Liver (tissue), 9 donors: ENCODE data around the gene FARS2. TPM values are rescaled to one million over a fixed set of nuclear protein-coding genes. Genes with fewer than 3 reads are reported as not detected.

Source experiments
- DNase-seq: peaks from one replicate; pipeline ENCODE4 v3.0.0-alpha.2; 2017; ENCODE audit warnings: low spot score
- H3K27ac ChIP-seq, 2 donors: one replicate each; pipeline ENCODE4 v1.7.0; 2013; ENCODE audit warnings: inconsistent platforms in 2 of 2, low read length in 2 of 2, control low read depth in 1 of 2, low read depth in 1 of 2, mild to moderate bottlenecking in 1 of 2
- H3K27me3 ChIP-seq, 4 donors: one replicate each; pipeline versions ENCODE4 v1.6.1 to v1.7.0; 2013; ENCODE audit warnings: low read length in 3 of 4, inconsistent platforms in 1 of 4, mild to moderate bottlenecking in 1 of 4, moderate library complexity in 1 of 4; ENCODE audit not compliant: control insufficient read depth in 4 of 4, insufficient read depth in 4 of 4
- H3K36me3 ChIP-seq, 4 donors: one replicate each; pipeline versions ENCODE4 v1.6.1 to v1.7.0; 2013; ENCODE audit warnings: low read length in 3 of 4, mild to moderate bottlenecking in 3 of 4, low read depth in 1 of 4, moderate library complexity in 1 of 4; ENCODE audit not compliant: control insufficient read depth in 4 of 4, insufficient read depth in 3 of 4
- H3K4me1 ChIP-seq, 4 donors: one replicate each; pipeline versions ENCODE4 v1.6.1 to v1.7.0; 2013; ENCODE audit warnings: low read length in 3 of 4, mild to moderate bottlenecking in 3 of 4, moderate library complexity in 1 of 4; ENCODE audit not compliant: control insufficient read depth in 4 of 4, insufficient read depth in 4 of 4
- H3K4me3 ChIP-seq, 3 donors: one replicate each; pipeline versions ENCODE4 v1.6.1 to v1.7.0; 2013; ENCODE audit warnings: low read length in 3 of 3, control low read depth in 1 of 3, low read depth in 1 of 3, mild to moderate bottlenecking in 1 of 3
- H3K9ac ChIP-seq, 2 donors: one replicate each; pipeline ENCODE4 v1.7.0; 2013; ENCODE audit warnings: low read length in 2 of 2, mild to moderate bottlenecking in 2 of 2, moderate library complexity in 2 of 2, control low read depth in 1 of 2, low read depth in 1 of 2
- H3K9me3 ChIP-seq, 4 donors: one replicate each; pipeline versions ENCODE4 v1.6.1 to v1.7.0; 2013; ENCODE audit warnings: low read length in 3 of 4; ENCODE audit not compliant: control insufficient read depth in 4 of 4
- EGR1 ChIP-seq, 2 donors: IDR thresholded peaks; 2 replicates each; pipeline ENCODE4 v1.6.1; 2016 to 2018; ENCODE audit warnings: antibody characterized with exemption in 2 of 2, low read depth in 2 of 2
- FOXA2 ChIP-seq: IDR thresholded peaks from 2 replicates; pipeline ENCODE4 v1.6.1; 2016; ENCODE audit warnings: antibody characterized with exemption
- GABPA ChIP-seq, 2 donors: IDR thresholded peaks in 1 of 2; conservative IDR thresholded peaks in 1 of 2; 2 replicates each; pipeline ENCODE4 v1.6.1; 2016; ENCODE audit warnings: antibody characterized with exemption in 2 of 2, mild to moderate bottlenecking in 1 of 2, moderate library complexity in 1 of 2
- HNF4A ChIP-seq, 2 donors: conservative IDR thresholded peaks; 2 replicates each; pipeline ENCODE4 v1.6.1; 2016; ENCODE audit warnings: antibody characterized with exemption in 2 of 2, mild to moderate bottlenecking in 2 of 2
- HNF4G ChIP-seq: IDR thresholded peaks from 2 replicates; pipeline ENCODE4 v1.6.1; 2016; ENCODE audit warnings: antibody characterized with exemption
- JUND ChIP-seq, 2 donors: IDR thresholded peaks; 2 replicates each; pipeline ENCODE4 v1.6.1; 2016; ENCODE audit warnings: antibody characterized with exemption in 2 of 2
- RAD21 ChIP-seq, 2 donors: IDR thresholded peaks; 2 replicates each; pipeline ENCODE4 v1.6.1; 2016; ENCODE audit warnings: antibody characterized with exemption in 2 of 2, mild to moderate bottlenecking in 2 of 2
- RXRA ChIP-seq, 2 donors: IDR thresholded peaks; 2 replicates each; pipeline ENCODE4 v1.6.1; 2017 to 2018; ENCODE audit warnings: antibody characterized with exemption in 2 of 2, mild to moderate bottlenecking in 1 of 2
- SP1 ChIP-seq: IDR thresholded peaks from 2 replicates; pipeline ENCODE4 v1.6.1; 2018; ENCODE audit warnings: antibody characterized with exemption, mild to moderate bottlenecking
- YY1 ChIP-seq: IDR thresholded peaks from 2 replicates; pipeline ENCODE4 v1.6.1; 2016; ENCODE audit warnings: antibody characterized with exemption, mild to moderate bottlenecking
- WGBS: extraction: QIAGEN DNeasy Blood & Tissue Kit; methylation state at CpG from one replicate; pipeline ENCODE4 v1.1.7; 2013; 5-methylcytosine and 5-hydroxymethylcytosine counted together
- polyA plus RNA-seq, 2 donors: library from polyadenylated mRNA; stranded (reverse) in 1 of 2; unstranded in 1 of 2; fragments of 200-250 nt in 1 of 2; fragments of >200 nt in 1 of 2; fragmentation: Nextera tagmentation in 1 of 2; extraction: Ambion mirVana in 1 of 2; gene quantifications; one replicate each; pipeline versions ENCODE4 v1.2.1 to v1.2.3, GENCODE V29; 2013 to 2015
- total RNA-seq, 2 donors: library from RNA; depleted of rRNA; stranded (reverse); fragments of >200 nt; gene quantifications; one replicate each; pipeline ENCODE4 v1.2.3, GENCODE V29; 2014
- TF ChIP-seq, protein P1 (sequence below): IDR thresholded peaks from 2 replicates; pipeline ENCODE4 v1.6.1; 2016; ENCODE audit warnings: antibody characterized with exemption
- TF ChIP-seq, protein P2 (sequence below): IDR thresholded peaks from 2 replicates; pipeline ENCODE4 v1.6.1; 2016; ENCODE audit warnings: antibody characterized with exemption, mild to moderate bottlenecking
- TF ChIP-seq, protein P3 (sequence below): IDR thresholded peaks from 2 replicates; pipeline ENCODE4 v1.6.1; 2016; ENCODE audit warnings: antibody characterized with exemption
- donor health status: healthy.
- donor health status: healthy.
- donor health status: healthy.
- donor health status: healthy.
- donor health status: healthy.

FARS2 gene
- total and polyA plus RNA-seq, 4 donors, result 7.8 to 25.9 (median 11.2) TPM

DNA sequence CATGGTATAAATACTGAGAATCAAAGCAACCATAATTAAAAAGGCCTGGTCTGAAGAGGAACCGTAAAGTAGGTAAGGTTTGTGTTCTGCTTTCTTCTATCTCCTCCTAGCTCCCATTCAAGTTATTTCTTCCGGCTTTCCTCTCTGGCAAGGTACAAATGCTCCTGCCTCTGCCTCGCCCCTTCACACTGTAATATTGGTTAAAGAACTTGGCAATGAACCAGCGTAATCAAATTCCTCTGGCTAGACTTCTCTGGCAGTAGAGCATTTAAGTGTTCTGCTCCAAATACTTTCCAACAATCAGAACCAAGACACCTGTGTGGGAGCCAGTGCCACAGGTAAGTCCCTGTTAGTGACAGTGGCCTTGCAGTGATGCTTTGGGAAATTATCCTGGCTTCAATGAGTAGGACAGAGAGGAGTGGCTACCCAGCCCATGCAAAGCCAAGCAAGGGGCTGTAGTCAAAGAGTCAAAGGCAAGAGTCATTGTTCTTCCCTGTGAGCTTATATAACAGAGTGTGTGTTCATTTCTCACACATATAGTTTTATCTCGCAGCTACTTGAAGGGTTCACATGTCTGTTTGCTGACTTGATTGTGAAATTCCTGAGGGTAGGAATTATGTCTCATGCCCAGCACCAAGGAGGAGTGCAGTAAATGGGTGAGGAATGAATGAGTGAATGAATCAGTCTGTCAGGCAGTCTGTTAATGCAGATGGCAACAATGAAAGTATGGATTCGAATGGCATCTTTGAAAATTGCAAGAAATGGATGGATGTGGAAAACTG, 416.1 kb downstream of the FARS2 start:
- TF ChIP-seq RXRA (IDR thresholded peaks at IDR 0.05), result no peak
- no peak for TF ChIP-seq GABPA (IDR thresholded peaks at IDR 0.05 in 1 of 2, conservative IDR thresholded peaks at IDR 0.05 in 1 of 2)
- TF ChIP-seq, protein P1, sequence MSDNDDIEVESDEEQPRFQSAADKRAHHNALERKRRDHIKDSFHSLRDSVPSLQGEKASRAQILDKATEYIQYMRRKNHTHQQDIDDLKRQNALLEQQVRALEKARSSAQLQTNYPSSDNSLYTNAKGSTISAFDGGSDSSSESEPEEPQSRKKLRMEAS, result no peak
- no peak for TF ChIP-seq RAD21 (IDR thresholded peaks at IDR 0.05)
- no peak for TF ChIP-seq HNF4G
- TF ChIP-seq, protein P2, sequence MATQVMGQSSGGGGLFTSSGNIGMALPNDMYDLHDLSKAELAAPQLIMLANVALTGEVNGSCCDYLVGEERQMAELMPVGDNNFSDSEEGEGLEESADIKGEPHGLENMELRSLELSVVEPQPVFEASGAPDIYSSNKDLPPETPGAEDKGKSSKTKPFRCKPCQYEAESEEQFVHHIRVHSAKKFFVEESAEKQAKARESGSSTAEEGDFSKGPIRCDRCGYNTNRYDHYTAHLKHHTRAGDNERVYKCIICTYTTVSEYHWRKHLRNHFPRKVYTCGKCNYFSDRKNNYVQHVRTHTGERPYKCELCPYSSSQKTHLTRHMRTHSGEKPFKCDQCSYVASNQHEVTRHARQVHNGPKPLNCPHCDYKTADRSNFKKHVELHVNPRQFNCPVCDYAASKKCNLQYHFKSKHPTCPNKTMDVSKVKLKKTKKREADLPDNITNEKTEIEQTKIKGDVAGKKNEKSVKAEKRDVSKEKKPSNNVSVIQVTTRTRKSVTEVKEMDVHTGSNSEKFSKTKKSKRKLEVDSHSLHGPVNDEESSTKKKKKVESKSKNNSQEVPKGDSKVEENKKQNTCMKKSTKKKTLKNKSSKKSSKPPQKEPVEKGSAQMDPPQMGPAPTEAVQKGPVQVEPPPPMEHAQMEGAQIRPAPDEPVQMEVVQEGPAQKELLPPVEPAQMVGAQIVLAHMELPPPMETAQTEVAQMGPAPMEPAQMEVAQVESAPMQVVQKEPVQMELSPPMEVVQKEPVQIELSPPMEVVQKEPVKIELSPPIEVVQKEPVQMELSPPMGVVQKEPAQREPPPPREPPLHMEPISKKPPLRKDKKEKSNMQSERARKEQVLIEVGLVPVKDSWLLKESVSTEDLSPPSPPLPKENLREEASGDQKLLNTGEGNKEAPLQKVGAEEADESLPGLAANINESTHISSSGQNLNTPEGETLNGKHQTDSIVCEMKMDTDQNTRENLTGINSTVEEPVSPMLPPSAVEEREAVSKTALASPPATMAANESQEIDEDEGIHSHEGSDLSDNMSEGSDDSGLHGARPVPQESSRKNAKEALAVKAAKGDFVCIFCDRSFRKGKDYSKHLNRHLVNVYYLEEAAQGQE, result no peak
- no peak for TF ChIP-seq EGR1 (IDR thresholded peaks at IDR 0.05; ENCODE audit: low read depth in 2 of 2)
- TF ChIP-seq, protein P3, sequence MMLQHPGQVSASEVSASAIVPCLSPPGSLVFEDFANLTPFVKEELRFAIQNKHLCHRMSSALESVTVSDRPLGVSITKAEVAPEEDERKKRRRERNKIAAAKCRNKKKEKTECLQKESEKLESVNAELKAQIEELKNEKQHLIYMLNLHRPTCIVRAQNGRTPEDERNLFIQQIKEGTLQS, result no peak
- WGBS, result 86% methylated on average over 6 of the region's 6 CpGs
- no peak for DNase-seq
- H3K9me3 ChIP-seq, result peaks cover 0 to 1% (median 0%) of the 10 kb centered on the region in 4 donors
- H3K27ac ChIP-seq, result no peak overlapping the region
- no peaks in the 10 kb centered on the region for H3K36me3 ChIP-seq
- no peak overlapping the region for H3K4me3 ChIP-seq
- peaks cover 0 to 2% (median 0%) of the 10 kb centered on the region in 4 donors for H3K4me1 ChIP-seq
- no peak overlapping the region for H3K9ac ChIP-seq
- no peaks in the 10 kb centered on the region for H3K27me3 ChIP-seq

DNA sequence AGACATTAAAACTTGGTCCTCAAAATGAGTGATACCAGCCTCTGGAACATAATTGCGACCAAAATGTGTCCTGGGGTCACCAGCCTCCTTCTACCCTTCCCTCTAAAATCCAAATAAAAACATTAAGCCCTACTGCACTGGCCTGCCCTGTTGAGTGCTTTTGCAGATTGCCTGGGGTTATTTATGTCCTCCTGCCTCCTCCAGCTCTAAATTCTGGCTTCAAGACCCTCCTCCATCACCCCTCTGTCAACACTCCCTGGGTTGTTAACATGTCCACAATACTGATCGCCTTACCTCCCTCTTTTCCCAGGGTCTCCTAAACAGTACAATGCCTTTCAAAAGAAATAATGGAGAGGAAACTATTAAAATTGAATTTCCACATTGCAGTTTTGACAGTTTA, 418.0 kb downstream of the FARS2 start:
- Histone ChIP-seq H3K27ac (no peak overlapping the region), H3K36me3 (no peaks in the 10 kb centered on the region), H3K4me1 (peaks cover 0 to 2% (median 0%) of the 10 kb centered on the region in 4 donors)

DNA sequence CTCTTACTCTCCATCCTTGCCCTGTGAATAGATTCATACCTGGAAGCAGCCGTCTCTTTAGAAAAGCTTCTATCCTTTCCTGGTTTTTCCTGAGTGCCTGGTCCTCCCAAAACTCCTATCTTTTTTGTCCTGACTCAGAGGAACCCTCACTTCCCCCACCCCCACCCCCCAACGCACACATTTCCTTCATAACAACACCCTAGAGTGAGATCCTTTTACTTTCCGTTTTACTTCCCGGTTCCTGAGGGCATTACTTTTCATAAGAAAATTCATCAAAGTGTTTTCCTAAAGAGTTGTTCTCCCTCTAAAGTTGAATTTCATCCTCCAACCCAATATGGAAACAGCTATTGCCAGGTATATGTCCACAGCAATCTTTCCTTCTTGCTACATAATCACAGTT, 418.4 kb downstream of the FARS2 start:
- 70% methylated on average over 4 of the region's 4 CpGs for WGBS

More for the DNA sequence above, 418.0 kb downstream of the FARS2 start:
- 95% methylated on average over 2 of the region's 2 CpGs for WGBS
- DNase-seq, result no peak
- Histone ChIP-seq H3K9ac (no peak overlapping the region), H3K9me3 (peaks cover 0 to 1% (median 0%) of the 10 kb centered on the region in 4 donors), H3K27me3 (no peaks in the 10 kb centered on the region), H3K4me3 (no peak overlapping the region)
- TF ChIP-seq RXRA (IDR thresholded peaks at IDR 0.05), result no peak
- no peak for TF ChIP-seq JUND (IDR thresholded peaks at IDR 0.05)
- TF ChIP-seq RAD21 (IDR thresholded peaks at IDR 0.05), result no peak
- no peak for TF ChIP-seq YY1
- TF ChIP-seq FOXA2, result no peak
- TF ChIP-seq HNF4G, result no peak
- TF ChIP-seq HNF4A (conservative IDR thresholded peaks at IDR 0.05), result no peak
- TF ChIP-seq SP1, result no peak

More for the DNA sequence above, 418.4 kb downstream of the FARS2 start:
- H3K9me3 ChIP-seq, result peaks cover 0 to 1% (median 0%) of the 10 kb centered on the region in 4 donors
- H3K4me1 ChIP-seq, result peaks cover 0 to 2% (median 0%) of the 10 kb centered on the region in 4 donors
- H3K27ac ChIP-seq, result no peak overlapping the region
- H3K4me3 ChIP-seq, result no peak overlapping the region
- no peaks in the 10 kb centered on the region for H3K36me3 ChIP-seq
- TF ChIP-seq YY1 (no peak), HNF4G (no peak), RXRA (IDR thresholded peaks at IDR 0.05) (no peak), JUND (IDR thresholded peaks at IDR 0.05) (no peak)
- no peak for DNase-seq
- no peaks in the 10 kb centered on the region for H3K27me3 ChIP-seq
- no peak overlapping the region for H3K9ac ChIP-seq
